KMS-11 (cell line): ENCODE measurements around the gene ATP7A.

Experiments used
- H2AFZ ChIP-seq: fragments of 200-600 bp; sonication (generic); 2 replicates; pipeline ENCODE4 v1.6.1; 2016; ENCODE audit warnings: antibody characterized with exemption, mixed run types, low read depth
- H3K27ac ChIP-seq: fragments of 200-600 bp; sonication (generic); 2 replicates; pipeline ENCODE4 v1.6.1; 2016; ENCODE audit warnings: mild to moderate bottlenecking, mixed run types
- H3K27me3 ChIP-seq: fragments of 200-600 bp; sonication (generic); 2 replicates; pipeline ENCODE4 v1.6.1; 2017; ENCODE audit warnings: mild to moderate bottlenecking, low read depth, mixed run types, moderate library complexity; ENCODE audit not compliant: insufficient read depth
- H3K36me3 ChIP-seq: fragments of 200-600 bp; sonication (generic); 2 replicates; pipeline ENCODE4 v1.6.1; 2017; ENCODE audit warnings: mild to moderate bottlenecking, mixed run types; ENCODE audit not compliant: insufficient read depth
- H3K4me1 ChIP-seq: fragments of 200-600 bp; sonication (generic); 2 replicates; pipeline ENCODE4 v1.6.1; 2016; ENCODE audit warnings: mild to moderate bottlenecking, low read depth, mixed run types; ENCODE audit not compliant: poor library complexity, severe bottlenecking
- H3K4me2 ChIP-seq: fragments of 200-600 bp; sonication (generic); 2 replicates; pipeline ENCODE4 v1.7.0; 2016; ENCODE audit warnings: mild to moderate bottlenecking, mixed run types
- H3K4me3 ChIP-seq: fragments of 200-600 bp; sonication (generic); IDR thresholded peaks from 2 replicates; pipeline ENCODE4 v1.6.1; 2017; ENCODE audit warnings: low read depth, low read length, mixed read lengths; ENCODE audit not compliant: insufficient read depth
- H3K79me2 ChIP-seq: fragments of 200-600 bp; sonication (generic); 2 replicates; pipeline ENCODE4 v1.6.1; 2016; ENCODE audit warnings: low read depth, mixed run types; ENCODE audit not compliant: insufficient read depth
- H3K9ac ChIP-seq: fragments of 200-600 bp; sonication (generic); 2 replicates; pipeline ENCODE4 v1.6.1; 2016; ENCODE audit warnings: mild to moderate bottlenecking, mixed run types
- H4K20me1 ChIP-seq: fragments of 200-600 bp; sonication (generic); 2 replicates; pipeline ENCODE4 v1.6.1; 2016; ENCODE audit warnings: mild to moderate bottlenecking, mixed run types; ENCODE audit not compliant: insufficient read depth
- TF ChIP-seq, protein P1 (sequence below): fragments of 200-600 bp; sonication (generic); conservative IDR thresholded peaks from 2 replicates; pipeline ENCODE4 v1.6.1; 2017; ENCODE audit warnings: low read depth, mild to moderate bottlenecking, antibody characterized with exemption, low read length, moderate library complexity, mixed read lengths

The ATP7A gene

DNA sequence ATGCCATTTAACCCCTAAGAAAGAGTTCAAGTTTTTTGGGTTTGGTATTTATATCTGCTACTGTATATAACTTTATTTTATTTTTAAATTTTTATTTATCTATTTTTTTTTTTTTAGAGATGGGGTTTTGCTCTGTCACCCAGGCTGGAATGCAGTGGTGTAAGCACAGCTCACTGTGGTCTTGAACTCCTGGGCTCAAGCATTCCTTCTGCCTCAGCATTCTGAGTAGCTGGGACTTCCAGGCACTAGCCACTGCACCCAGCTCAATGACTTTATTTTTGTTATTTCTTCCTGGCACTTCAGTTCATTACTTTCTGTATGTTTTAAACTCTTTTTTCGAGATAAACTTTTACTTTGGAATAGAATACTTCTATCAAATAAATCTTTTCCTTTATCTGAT lies 101.4 kb downstream of the ATP7A start:
- no peak overlapping the region for H3K4me3 ChIP-seq
- no peaks in the 10 kb centered on the region for H3K4me1 ChIP-seq
- H3K27ac ChIP-seq, result no peak overlapping the region
- no peak overlapping the region for H2AFZ ChIP-seq
- H3K4me2 ChIP-seq, result no peak overlapping the region
- no peaks in the 10 kb centered on the region for H3K79me2 ChIP-seq
- TF ChIP-seq, protein P1, sequence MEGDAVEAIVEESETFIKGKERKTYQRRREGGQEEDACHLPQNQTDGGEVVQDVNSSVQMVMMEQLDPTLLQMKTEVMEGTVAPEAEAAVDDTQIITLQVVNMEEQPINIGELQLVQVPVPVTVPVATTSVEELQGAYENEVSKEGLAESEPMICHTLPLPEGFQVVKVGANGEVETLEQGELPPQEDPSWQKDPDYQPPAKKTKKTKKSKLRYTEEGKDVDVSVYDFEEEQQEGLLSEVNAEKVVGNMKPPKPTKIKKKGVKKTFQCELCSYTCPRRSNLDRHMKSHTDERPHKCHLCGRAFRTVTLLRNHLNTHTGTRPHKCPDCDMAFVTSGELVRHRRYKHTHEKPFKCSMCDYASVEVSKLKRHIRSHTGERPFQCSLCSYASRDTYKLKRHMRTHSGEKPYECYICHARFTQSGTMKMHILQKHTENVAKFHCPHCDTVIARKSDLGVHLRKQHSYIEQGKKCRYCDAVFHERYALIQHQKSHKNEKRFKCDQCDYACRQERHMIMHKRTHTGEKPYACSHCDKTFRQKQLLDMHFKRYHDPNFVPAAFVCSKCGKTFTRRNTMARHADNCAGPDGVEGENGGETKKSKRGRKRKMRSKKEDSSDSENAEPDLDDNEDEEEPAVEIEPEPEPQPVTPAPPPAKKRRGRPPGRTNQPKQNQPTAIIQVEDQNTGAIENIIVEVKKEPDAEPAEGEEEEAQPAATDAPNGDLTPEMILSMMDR, result no peak
- H4K20me1 ChIP-seq, result no peaks in the 10 kb centered on the region
- no peaks in the 10 kb centered on the region for H3K27me3 ChIP-seq
- no peak overlapping the region for H3K9ac ChIP-seq
- no peaks in the 10 kb centered on the region for H3K36me3 ChIP-seq

DNA sequence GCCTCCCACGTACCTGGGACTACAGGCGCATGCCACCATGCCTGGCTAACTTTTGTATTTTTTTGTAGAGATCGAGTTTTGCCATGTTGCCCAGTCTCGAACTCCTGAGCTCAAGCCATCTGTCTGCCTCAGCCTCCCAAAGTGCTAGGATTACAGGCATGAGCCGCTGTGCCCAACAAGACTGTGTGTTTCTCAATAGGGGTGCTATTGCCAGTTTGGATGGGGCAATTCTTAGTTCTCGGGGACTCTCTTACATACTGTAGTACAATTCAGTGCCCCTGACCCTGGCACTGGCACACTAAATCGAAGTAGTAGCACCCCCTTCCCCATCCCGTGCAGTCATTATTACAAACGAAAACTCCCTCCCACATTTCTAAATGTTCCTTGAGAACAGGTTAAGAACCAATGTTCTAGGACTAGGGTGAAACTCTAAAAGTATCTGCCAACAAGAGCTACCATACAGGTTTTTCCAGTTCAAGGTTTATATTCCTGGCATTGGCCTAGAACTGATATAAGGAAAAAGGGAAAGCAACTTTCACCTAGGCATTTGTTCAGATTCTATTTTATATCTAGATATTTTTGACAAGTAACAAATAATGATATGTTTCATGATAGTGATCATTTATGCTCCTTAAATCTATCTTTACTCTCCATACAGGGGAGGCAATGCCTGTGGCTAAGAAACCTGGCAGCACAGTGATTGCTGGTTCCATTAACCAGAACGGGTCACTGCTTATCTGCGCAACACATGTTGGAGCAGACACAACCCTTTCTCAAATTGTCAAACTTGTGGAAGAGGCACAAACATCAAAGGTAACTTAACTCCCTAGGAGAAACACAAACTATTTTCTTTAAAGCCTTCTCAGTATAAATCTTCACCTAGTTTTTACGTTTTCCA lies 109.3 kb downstream of the ATP7A start:
- H3K27me3 ChIP-seq, result no peaks in the 10 kb centered on the region
- no peak overlapping the region for H3K4me3 ChIP-seq
- H3K27ac ChIP-seq, result no peak overlapping the region
- TF ChIP-seq, protein P1, result no peak
- H4K20me1 ChIP-seq, result no peaks in the 10 kb centered on the region
- H3K36me3 ChIP-seq, result no peaks in the 10 kb centered on the region
- no peaks in the 10 kb centered on the region for H3K79me2 ChIP-seq
- H2AFZ ChIP-seq, result no peak overlapping the region
- no peaks in the 10 kb centered on the region for H3K4me1 ChIP-seq
- no peak overlapping the region for H3K9ac ChIP-seq
- H3K4me2 ChIP-seq, result no peak overlapping the region

DNA sequence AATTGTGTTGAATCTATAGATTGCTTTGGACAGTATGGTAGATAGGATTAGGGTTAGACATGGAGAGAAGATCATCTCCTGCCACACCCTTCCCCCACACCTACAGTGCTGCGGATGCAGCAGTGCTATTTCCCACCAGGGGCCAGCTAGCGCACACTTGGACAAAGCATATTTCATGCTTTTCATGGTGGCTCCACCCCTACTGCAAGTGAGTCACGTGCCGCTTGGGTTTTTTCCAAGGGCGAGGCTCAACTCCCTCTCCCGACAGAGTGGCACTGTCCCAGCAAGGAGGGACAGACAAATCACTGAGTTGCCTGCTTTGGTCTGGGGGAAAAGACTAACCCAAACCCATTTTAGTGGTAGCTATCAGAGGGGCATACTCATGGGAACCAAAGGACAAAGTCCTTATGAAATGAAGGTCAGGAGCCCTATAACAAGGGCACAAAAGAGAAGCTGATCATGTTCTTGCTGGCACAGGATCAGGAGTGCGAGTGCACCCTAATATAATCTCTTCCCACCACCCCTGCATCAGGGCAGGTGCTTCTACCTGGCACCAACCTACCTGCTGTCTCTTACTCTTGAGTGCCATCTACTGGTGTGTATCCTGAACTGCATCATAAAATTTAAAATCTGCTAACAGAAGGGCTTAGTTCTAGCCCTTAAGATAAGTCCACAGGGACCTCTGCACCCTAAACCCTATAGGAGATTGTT lies 114.0 kb downstream of the ATP7A start:
- Histone ChIP-seq H3K4me3 (no peak overlapping the region), H3K27me3 (no peaks in the 10 kb centered on the region), H3K9ac (no peak overlapping the region), H3K4me2 (no peak overlapping the region), H3K4me1 (no peaks in the 10 kb centered on the region), H3K27ac (no peak overlapping the region), H4K20me1 (no peaks in the 10 kb centered on the region), H3K79me2 (no peaks in the 10 kb centered on the region), H2AFZ (no peak overlapping the region), H3K36me3 (no peaks in the 10 kb centered on the region)
- TF ChIP-seq, protein P1, result peak; percentile 82

DNA sequence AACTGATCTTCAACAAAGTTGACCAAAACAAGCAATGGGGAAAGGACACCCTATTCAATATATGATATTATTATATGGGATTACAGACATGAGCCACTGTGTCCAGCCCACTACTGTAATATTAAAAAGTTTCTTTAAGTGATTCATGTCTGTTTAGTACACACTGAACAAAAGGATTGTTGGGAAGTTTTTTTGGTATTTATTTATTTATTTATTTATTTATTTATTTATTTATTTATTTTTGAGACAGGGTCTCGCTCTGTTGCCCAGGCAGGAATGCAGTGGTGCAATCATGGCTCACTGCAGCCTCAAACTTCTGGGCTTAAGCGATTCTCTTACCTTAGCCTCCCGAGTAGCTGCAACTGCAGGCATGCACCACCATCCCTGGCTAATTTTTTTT lies 117.3 kb downstream of the ATP7A start:
- TF ChIP-seq, protein P1, result no peak
- Histone ChIP-seq H3K9ac (no peak overlapping the region), H2AFZ (no peak overlapping the region), H3K27ac (no peak overlapping the region), H3K4me2 (no peak overlapping the region), H3K4me3 (no peak overlapping the region), H3K79me2 (no peaks in the 10 kb centered on the region), H4K20me1 (no peaks in the 10 kb centered on the region), H3K27me3 (no peaks in the 10 kb centered on the region), H3K4me1 (no peaks in the 10 kb centered on the region), H3K36me3 (no peaks in the 10 kb centered on the region)
